Body of pancreas (tissue), 4 donors: ENCODE measurements around the gene KNCN. TPM values are rescaled to one million over a fixed set of nuclear protein-coding genes. Genes with fewer than 3 reads are reported as not detected.

Source experiments
- ATAC-seq: fragments of 150-250 bp; one replicate; pipeline ENCODE4 v1.9.1; 2016
- DNase-seq, 4 donors: peaks; one replicate each; pipeline ENCODE4 v3.0.0-alpha.2; 2019
- H3K27ac ChIP-seq, 4 donors: fragments of 200-600 bp; sonication (generic); 1 replicate in 3 of 4; 2 replicates in 1 of 4; pipeline versions ENCODE4 v1.5.1 to v1.6.1; 2016 to 2019; ENCODE audit warnings: mild to moderate bottlenecking in 1 of 4, mixed read lengths in 1 of 4, moderate library complexity in 1 of 4
- H3K27me3 ChIP-seq, 2 donors: fragments of 200-600 bp; sonication (generic); one replicate each; pipeline ENCODE4 v1.6.0; 2016; ENCODE audit warnings: mild to moderate bottlenecking in 1 of 2
- H3K36me3 ChIP-seq, 2 donors: fragments of 200-600 bp; sonication (generic); replicated peaks in 1 of 2; 2 replicates each; pipeline ENCODE4 v1.5.1; 2016; ENCODE audit warnings: low read depth in 2 of 2; ENCODE audit not compliant: insufficient read depth in 1 of 2
- H3K4me1 ChIP-seq: fragments of 200-600 bp; sonication (generic); one replicate; pipeline ENCODE4 v1.6.0; 2016
- H3K4me3 ChIP-seq, 2 donors: fragments of 200-600 bp; sonication (generic); 1 replicate in 1 of 2; 2 replicates in 1 of 2; pipeline ENCODE4 v1.5.1; 2016 to 2019
- H3K9me3 ChIP-seq, 3 donors: fragments of 200-600 bp; sonication (generic); 1 replicate in 2 of 3; 2 replicates in 1 of 3; pipeline ENCODE4 v1.5.1; 2016
- CTCF ChIP-seq, 7 experiments: fragments of 450-650 bp in 4 of 7; fragments of 200-600 bp in 3 of 7; sonication (generic) in 3 of 7; IDR thresholded peaks; one replicate each; pipeline ENCODE4 v1.5.1; 2016 to 2019; ENCODE audit warnings: antibody characterized with exemption in 7 of 7
- POLR2A ChIP-seq, 3 donors: fragments of 450-650 bp; IDR thresholded peaks; one replicate each; pipeline ENCODE4 v1.6.1; 2016; ENCODE audit warnings: antibody characterized with exemption in 3 of 3, mild to moderate bottlenecking in 2 of 3
- WGBS, 2 donors: methylation state at CpG; one replicate each; pipeline ENCODE4 v1.1.5; 2017; 5-methylcytosine and 5-hydroxymethylcytosine counted together
- intact Hi-C: fragments of 100-400 bp; cut with DNase I; formaldehyde crosslinking; loops from one replicate; pipeline ENCODE4 v1.15.1; 2023
- total RNA-seq, 2 donors: library from RNA; depleted of rRNA; stranded (reverse); fragments of >200 nt; gene quantifications; one replicate each; pipeline ENCODE4 v1.1.0, GENCODE V29; 2016

The KNCN gene
- total RNA-seq, 2 donors from 2014 or later = not detected

- H3K9me3 ChIP-seq = no peaks in the 10 kb centered on the region
- DNase-seq (no peak), ATAC-seq (no peak)
- intact Hi-C loops = loop anchor here (5.0 kb wide), 1 partner anchor 97 kb away; no protein-coding TSS in a partner anchor
- no peaks in the 10 kb centered on the region for H3K4me1 ChIP-seq
- no peak overlapping the region for H3K4me3 ChIP-seq
- TF ChIP-seq POLR2A (IDR thresholded peaks at IDR 0.05) (no peak), CTCF (IDR thresholded peaks at IDR 0.05) (no peak)
- H3K36me3 ChIP-seq = no peaks in the 10 kb centered on the region
- 12 to 20% methylated on average over 26 to 55 of the region's 58 CpGs for WGBS, 2 donors
- no peak overlapping the region for H3K27ac ChIP-seq
- no peaks in the 10 kb centered on the region for H3K27me3 ChIP-seq
Observed at GRCh38 chr1:46543761-46544560, 7.5 kb downstream of the KNCN start.

- WGBS, 2 donors = 57 to 66% methylated on average over 7 of the region's 7 CpGs
- Histone ChIP-seq H3K27me3 (no peaks in the 10 kb centered on the region), H3K9me3 (no peaks in the 10 kb centered on the region), H3K4me1 (no peaks in the 10 kb centered on the region), H3K4me3 (no peak overlapping the region), H3K36me3 (no peaks in the 10 kb centered on the region), H3K27ac (no peak overlapping the region)
- intact Hi-C loops = loop anchor here (5.0 kb wide), 1 partner anchor 96 kb away; no protein-coding TSS in a partner anchor
- DNase-seq (no peak), ATAC-seq (no peak)
- TF ChIP-seq CTCF (IDR thresholded peaks at IDR 0.05) (no peak), POLR2A (IDR thresholded peaks at IDR 0.05) (no peak)
Observed at GRCh38 chr1:46543382-46543760, 8.1 kb downstream of the KNCN start.

- H3K4me1 ChIP-seq = no peaks in the 10 kb centered on the region
- no peak for ATAC-seq
- H3K27ac ChIP-seq = no peak overlapping the region
- no peaks in the 10 kb centered on the region for H3K9me3 ChIP-seq
- TF ChIP-seq POLR2A (IDR thresholded peaks at IDR 0.05) = no peak
- no peak for TF ChIP-seq CTCF (IDR thresholded peaks at IDR 0.05)
- WGBS, 2 donors = 68 to 88% methylated on average over 9 of the region's 9 CpGs
- no peaks in the 10 kb centered on the region for H3K27me3 ChIP-seq
- intact Hi-C loops = loop anchor here (5.0 kb wide), 1 partner anchor 93 kb away; no protein-coding TSS in a partner anchor
- no peak for DNase-seq
- H3K4me3 ChIP-seq = no peak overlapping the region
- H3K36me3 ChIP-seq = no peaks in the 10 kb centered on the region
Observed at GRCh38 chr1:46539972-46540371, 11.5 kb downstream of the KNCN start.

- Histone ChIP-seq H3K27me3 (no peaks in the 10 kb centered on the region), H3K27ac (no peak overlapping the region), H3K4me3 (no peak overlapping the region), H3K9me3 (no peaks in the 10 kb centered on the region), H3K4me1 (peaks cover 6% of the 10 kb centered on the region), H3K36me3 (no peaks in the 10 kb centered on the region)
- WGBS, 2 donors = 86 to 88% methylated on average over 2 of the region's 2 CpGs
- DNase-seq = no peak
- intact Hi-C loops = no loop called here
- TF ChIP-seq CTCF (IDR thresholded peaks at IDR 0.05) = no peak
- TF ChIP-seq POLR2A (IDR thresholded peaks at IDR 0.05) = no peak
- ATAC-seq = no peak
Observed at GRCh38 chr1:46538147-46538546, 13.3 kb downstream of the KNCN start.

GRCh38 chr1:46537651-46538050 lies 13.8 kb downstream of the KNCN start:
- ATAC-seq = no peak
- no peak overlapping the region for H3K4me3 ChIP-seq
- no peaks in the 10 kb centered on the region for H3K9me3 ChIP-seq

More at GRCh38 chr1:46537651-46538050, 13.8 kb downstream of the KNCN start:
- 76 to 82% methylated on average over 2 of the region's 2 CpGs for WGBS, 2 donors
- TF ChIP-seq POLR2A (IDR thresholded peaks at IDR 0.05) (no peak), CTCF (IDR thresholded peaks at IDR 0.05) (no peak)
- H3K36me3 ChIP-seq = no peaks in the 10 kb centered on the region
- no peaks in the 10 kb centered on the region for H3K27me3 ChIP-seq
- intact Hi-C loops = no loop called here
- H3K27ac ChIP-seq = no peak overlapping the region
- H3K4me1 ChIP-seq = peaks cover 6% of the 10 kb centered on the region
- no peak for DNase-seq
